ENCODE measurements around the gene MRPS31.
"Not testable (repeated sequence)": the region's sequence is repeated elsewhere in the genome, so short reads cannot be mapped to it uniquely, and the experiment has no call there.

GRCh38 chr13:40788540-40789274, 17.7 kb upstream of the MRPS31 start:
- TF ChIP-seq, protein P1, sequence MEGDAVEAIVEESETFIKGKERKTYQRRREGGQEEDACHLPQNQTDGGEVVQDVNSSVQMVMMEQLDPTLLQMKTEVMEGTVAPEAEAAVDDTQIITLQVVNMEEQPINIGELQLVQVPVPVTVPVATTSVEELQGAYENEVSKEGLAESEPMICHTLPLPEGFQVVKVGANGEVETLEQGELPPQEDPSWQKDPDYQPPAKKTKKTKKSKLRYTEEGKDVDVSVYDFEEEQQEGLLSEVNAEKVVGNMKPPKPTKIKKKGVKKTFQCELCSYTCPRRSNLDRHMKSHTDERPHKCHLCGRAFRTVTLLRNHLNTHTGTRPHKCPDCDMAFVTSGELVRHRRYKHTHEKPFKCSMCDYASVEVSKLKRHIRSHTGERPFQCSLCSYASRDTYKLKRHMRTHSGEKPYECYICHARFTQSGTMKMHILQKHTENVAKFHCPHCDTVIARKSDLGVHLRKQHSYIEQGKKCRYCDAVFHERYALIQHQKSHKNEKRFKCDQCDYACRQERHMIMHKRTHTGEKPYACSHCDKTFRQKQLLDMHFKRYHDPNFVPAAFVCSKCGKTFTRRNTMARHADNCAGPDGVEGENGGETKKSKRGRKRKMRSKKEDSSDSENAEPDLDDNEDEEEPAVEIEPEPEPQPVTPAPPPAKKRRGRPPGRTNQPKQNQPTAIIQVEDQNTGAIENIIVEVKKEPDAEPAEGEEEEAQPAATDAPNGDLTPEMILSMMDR (IDR thresholded peaks at IDR 0.05): not testable (repeated sequence)
- not testable (repeated sequence) for TF ChIP-seq POLR2AphosphoS5 (IDR thresholded peaks at IDR 0.05)

Measured in gastroesophageal sphincter (tissue), 3 donors.